ENCODE results near the gene C20orf204.

Gene C20orf204

DNA sequence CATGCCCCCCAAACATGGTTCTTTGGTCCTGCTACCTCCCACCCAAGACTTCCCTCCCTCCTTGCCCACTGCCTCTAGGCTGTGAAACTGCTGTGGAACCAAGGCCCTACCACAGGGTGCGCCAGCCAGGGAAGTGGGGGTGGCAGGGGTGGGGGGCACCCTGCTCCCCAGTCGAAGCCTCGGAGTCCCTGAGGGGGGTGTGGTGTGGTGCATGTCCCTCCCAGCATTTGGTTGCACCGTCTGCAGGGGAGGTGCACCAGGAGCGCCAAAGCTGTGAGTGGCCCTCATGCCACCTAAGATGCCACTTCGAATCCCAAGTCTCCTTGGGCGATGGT lies 41.5 kb downstream of the C20orf204 start:
- no peak overlapping the region for H2AFZ ChIP-seq (ENCODE audit: low read length)
- no peaks in the 10 kb centered on the region for H3K9me2 ChIP-seq (replicated peaks; ENCODE audit: insufficient read depth, low read length)
- no peak overlapping the region for H3K9ac ChIP-seq (ENCODE audit: low read length)
- H4K20me1 ChIP-seq (ENCODE audit: insufficient read depth, low read length) = no peaks in the 10 kb centered on the region
- no peaks in the 10 kb centered on the region for H3K9me3 ChIP-seq (replicated peaks; ENCODE audit: insufficient read depth, low read length)
- H3K27me3 ChIP-seq (replicated peaks; ENCODE audit: insufficient read depth, low read length) = peaks cover 22% of the 10 kb centered on the region
- DNase-seq = no peak
- TF ChIP-seq EZH2 (optimal IDR thresholded peaks at IDR 0.05; ENCODE audit: low read depth, low read length) (no peak), CTCF (IDR thresholded peaks at IDR 0.05; ENCODE audit: low read length) (no peak), EZH2phosphoT487 (IDR thresholded peaks at IDR 0.05; ENCODE audit: low read length) (no peak)
- no peaks in the 10 kb centered on the region for H3K36me3 ChIP-seq (replicated peaks; ENCODE audit: insufficient read depth, low read length)
- no peak overlapping the region for H3K4me3 ChIP-seq (ENCODE audit: low read length)
- peaks cover 26% of the 10 kb centered on the region for H3F3A ChIP-seq (ENCODE audit: insufficient read depth, low read length)
- no peak overlapping the region for H3K27ac ChIP-seq (ENCODE audit: low read length)
- H3K4me2 ChIP-seq (ENCODE audit: low read depth, low read length) = peak overlapping the region; percentile 98; the same call in 1 of the 2 replicates
- H3K4me1 ChIP-seq (ENCODE audit: low read length) = peaks cover 13% of the 10 kb centered on the region
- no peaks in the 10 kb centered on the region for H3K79me2 ChIP-seq (ENCODE audit: low read length)

GRCh38 chr20:64077876-64078551 lies 42.0 kb downstream of the C20orf204 start:
- peak; percentile 46 for DNase-seq
- peaks cover 14% of the 10 kb centered on the region for H3K4me1 ChIP-seq (ENCODE audit: low read length)
- peak overlapping the region; percentile 94 for H3K4me3 ChIP-seq (ENCODE audit: low read length)
- H3K4me2 ChIP-seq (ENCODE audit: low read depth, low read length) = peak overlapping the region; percentile 98
- H3K27ac ChIP-seq (ENCODE audit: low read length) = peak overlapping the region; percentile 25; the same call in 1 of the 2 replicates
- H3K27me3 ChIP-seq (replicated peaks; ENCODE audit: insufficient read depth, low read length) = peaks cover 25% of the 10 kb centered on the region
- no peaks in the 10 kb centered on the region for H4K20me1 ChIP-seq (ENCODE audit: insufficient read depth, low read length)
- no peaks in the 10 kb centered on the region for H3K36me3 ChIP-seq (replicated peaks; ENCODE audit: insufficient read depth, low read length)
- no peaks in the 10 kb centered on the region for H3K79me2 ChIP-seq (ENCODE audit: low read length)
- H3F3A ChIP-seq (ENCODE audit: insufficient read depth, low read length) = peaks cover 26% of the 10 kb centered on the region
- no peaks in the 10 kb centered on the region for H3K9me2 ChIP-seq (replicated peaks; ENCODE audit: insufficient read depth, low read length)
- no peaks in the 10 kb centered on the region for H3K9me3 ChIP-seq (replicated peaks; ENCODE audit: insufficient read depth, low read length)
- peak overlapping the region; percentile 76; the same call in 1 of the 2 replicates for H3K9ac ChIP-seq (ENCODE audit: low read length)
- TF ChIP-seq EZH2 (optimal IDR thresholded peaks at IDR 0.05; ENCODE audit: low read depth, low read length) (no peak), CTCF (IDR thresholded peaks at IDR 0.05; ENCODE audit: low read length) (no peak), EZH2phosphoT487 (IDR thresholded peaks at IDR 0.05; ENCODE audit: low read length) (no peak)
- H2AFZ ChIP-seq (ENCODE audit: low read length) = no peak overlapping the region

- H3K9me3 ChIP-seq (replicated peaks; ENCODE audit: insufficient read depth, low read length) = no peaks in the 10 kb centered on the region
- H3K4me3 ChIP-seq (ENCODE audit: low read length) = peak overlapping the region; percentile 94
- no peaks in the 10 kb centered on the region for H3K36me3 ChIP-seq (replicated peaks; ENCODE audit: insufficient read depth, low read length)
- peak overlapping the region; percentile 98 for H3K4me2 ChIP-seq (ENCODE audit: low read depth, low read length)
- peaks cover 17% of the 10 kb centered on the region for H3K4me1 ChIP-seq (ENCODE audit: low read length)
- TF ChIP-seq CTCF (IDR thresholded peaks at IDR 0.05; ENCODE audit: low read length) = no peak
- no peak for TF ChIP-seq EZH2phosphoT487 (IDR thresholded peaks at IDR 0.05; ENCODE audit: low read length)
- no peak for TF ChIP-seq EZH2 (optimal IDR thresholded peaks at IDR 0.05; ENCODE audit: low read depth, low read length)
- H4K20me1 ChIP-seq (ENCODE audit: insufficient read depth, low read length) = no peaks in the 10 kb centered on the region
- peak overlapping the region; percentile 76 for H3K9ac ChIP-seq (ENCODE audit: low read length)
- peak overlapping the region; percentile 77 for H2AFZ ChIP-seq (ENCODE audit: low read length)
- no peak overlapping the region for H3K27ac ChIP-seq (ENCODE audit: low read length)
- H3K79me2 ChIP-seq (ENCODE audit: low read length) = no peaks in the 10 kb centered on the region
- DNase-seq = no peak
- peaks cover 31% of the 10 kb centered on the region for H3K27me3 ChIP-seq (replicated peaks; ENCODE audit: insufficient read depth, low read length)
- peaks cover 26% of the 10 kb centered on the region for H3F3A ChIP-seq (ENCODE audit: insufficient read depth, low read length)
- no peaks in the 10 kb centered on the region for H3K9me2 ChIP-seq (replicated peaks; ENCODE audit: insufficient read depth, low read length)
Observed at GRCh38 chr20:64078934-64079272, 42.9 kb downstream of the C20orf204 start.

Data from MM.1S (cell line).